A172 (cell line): ENCODE measurements around the gene CXorf66. TPM values are rescaled to one million over a fixed set of nuclear protein-coding genes. Genes with fewer than 3 reads are reported as not detected.
"Not testable (repeated sequence)": the region's sequence is repeated elsewhere in the genome, so short reads cannot be mapped to it uniquely, and the experiment has no call there.

Source experiments
- DNase-seq: peaks from one replicate; pipeline ENCODE4 v3.0.0-alpha.2; 2015; ENCODE audit warnings: low spot score
- total RNA-seq: library from RNA; depleted of rRNA; stranded (reverse); fragments of >200 nt; shearing (Covaris generic); gene quantifications from 2 replicates; pipeline ENCODE4 v1.2.3, GENCODE V29; 2014; rRNA removed

Gene CXorf66
- total RNA-seq, 1 experiment from 2014 or later, result not detected

GRCh38 chrX:139929876-139930275 is 35.4 kb downstream of the CXorf66 start:
- no peak for DNase-seq

- no peak for DNase-seq
Measured at GRCh38 chrX:139924696-139925095, 40.6 kb downstream of the CXorf66 start.

- DNase-seq, result no peak
Measured at GRCh38 chrX:139924069-139924695, 41.1 kb downstream of the CXorf66 start.

GRCh38 chrX:139921142-139921541 is 44.2 kb downstream of the CXorf66 start:
- not testable (repeated sequence) for DNase-seq

GRCh38 chrX:139920316-139920715 is 45.0 kb downstream of the CXorf66 start:
- no peak for DNase-seq

- no peak for DNase-seq
Measured at GRCh38 chrX:139914421-139914820, 50.9 kb downstream of the CXorf66 start.

GRCh38 chrX:139909712-139910111 is 55.6 kb downstream of the CXorf66 start:
- DNase-seq, result no peak

- no peak for DNase-seq
Measured at GRCh38 chrX:139907078-139907477, 58.2 kb downstream of the CXorf66 start.

GRCh38 chrX:139905743-139906142 is 59.6 kb downstream of the CXorf66 start:
- DNase-seq, result no peak

Other genes starting within 250 kb of the CXorf66 start
- 33.3 and 36.5 TPM in 2 replicates for gene ATP11C, start 32.5 kb downstream of the CXorf66 start, total RNA-seq